GM11168 (cell line): ENCODE data around the gene CHRDL2.

ENCODE experiments used
- in situ Hi-C: fragments of 300-500 bp; cut with MboI; formaldehyde crosslinking; loops from one replicate; pipeline ENCODE4 v1.12.0; 2022; ENCODE audit warnings: low sequenced_read_pairs; ENCODE audit not compliant: unreplicated experiment

Gene CHRDL2

DNA sequence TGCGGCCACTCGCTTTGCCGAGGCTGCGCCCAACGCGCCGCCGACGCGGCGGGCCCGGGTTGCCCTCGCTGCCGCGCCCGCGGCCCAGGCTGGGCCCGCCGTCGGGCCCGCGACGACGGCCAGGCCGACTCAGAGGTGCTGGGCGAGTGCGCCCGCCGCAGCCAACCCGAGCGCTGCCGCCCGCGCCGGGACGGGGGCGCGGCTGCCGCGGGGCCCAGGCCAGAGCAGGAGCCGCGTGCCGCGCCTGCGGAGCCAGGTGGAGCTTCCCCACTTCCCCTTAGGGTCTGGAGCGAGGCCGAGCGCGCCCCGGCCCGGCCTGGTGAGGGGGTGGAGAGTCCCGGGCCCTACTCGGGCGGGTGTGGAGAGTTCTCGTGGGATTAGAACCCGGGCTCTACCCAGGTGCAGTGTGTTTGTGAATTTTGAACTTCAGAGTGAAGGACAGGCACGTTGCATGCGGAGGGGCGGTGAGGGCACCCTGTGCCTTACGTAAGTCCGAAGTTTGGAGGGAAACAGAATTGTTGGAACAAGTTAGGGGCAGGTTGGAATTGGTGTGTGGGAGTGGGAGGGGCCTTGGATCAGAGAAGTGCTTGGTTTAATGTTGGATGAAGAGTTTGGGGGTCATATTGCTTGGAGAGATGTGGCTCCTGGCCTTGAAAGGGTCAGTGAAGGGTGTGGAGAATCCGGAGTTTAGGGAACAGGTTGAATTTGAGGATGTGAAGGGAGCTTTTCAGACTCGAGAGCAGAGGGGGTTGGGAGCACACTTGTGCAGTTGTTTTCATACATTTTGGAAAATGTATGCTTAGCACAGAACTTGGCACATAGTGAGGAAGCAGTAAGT lies 18.1 kb upstream of the CHRDL2 start:
- in situ Hi-C loops, result no loop called here

DNA sequence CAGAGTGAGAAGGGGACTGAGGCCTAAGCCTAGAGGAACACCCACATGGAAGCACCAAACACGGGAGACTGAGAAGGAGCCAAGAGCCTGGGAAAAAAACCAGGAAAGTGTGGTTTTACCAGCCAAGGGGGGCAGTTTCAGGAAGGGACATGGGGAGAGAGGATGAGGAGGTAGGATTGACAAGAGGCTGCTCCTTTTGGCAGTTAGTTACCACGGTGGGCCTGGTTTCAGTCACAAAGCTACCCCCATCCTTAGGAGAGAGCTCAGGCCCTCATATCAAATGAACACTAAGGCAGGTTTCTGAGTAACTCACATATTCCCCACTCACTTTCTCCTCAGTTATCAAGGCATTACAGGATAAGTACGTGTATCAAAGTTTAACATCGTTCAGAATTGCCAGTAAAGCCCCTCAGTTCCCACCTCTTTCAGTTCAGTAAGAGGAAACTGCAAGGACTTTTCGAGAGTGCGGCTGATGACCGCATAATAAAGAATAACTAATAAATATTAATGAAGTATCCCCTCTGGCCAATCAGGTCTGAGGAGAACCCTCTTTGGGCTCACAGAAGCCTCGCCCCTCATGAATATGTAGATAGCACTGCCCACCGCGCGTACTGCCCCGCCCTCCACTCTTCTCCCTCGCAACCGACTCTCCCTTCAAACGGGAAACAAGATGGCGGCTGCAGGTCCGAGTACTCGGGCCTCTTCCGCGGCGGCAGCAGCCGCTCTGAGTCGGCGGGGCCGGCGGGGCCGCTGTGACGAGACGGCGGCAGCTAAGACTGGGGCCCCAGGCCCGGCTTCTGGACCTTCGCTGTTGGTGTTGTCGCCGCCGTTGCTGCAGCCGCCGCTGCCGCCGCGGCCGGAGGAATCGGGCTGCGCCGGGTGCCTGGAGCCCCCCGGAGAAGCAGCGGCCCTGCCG lies 17.2 kb upstream of the CHRDL2 start, which contains the start of gene RNF169:
Gene RNF169, plus strand, starts transcription at position 639 of the 916 bp plus-strand sequence. Its CDS starts 32 bp downstream, at position 671.
- in situ Hi-C loops, result no loop called here

DNA sequence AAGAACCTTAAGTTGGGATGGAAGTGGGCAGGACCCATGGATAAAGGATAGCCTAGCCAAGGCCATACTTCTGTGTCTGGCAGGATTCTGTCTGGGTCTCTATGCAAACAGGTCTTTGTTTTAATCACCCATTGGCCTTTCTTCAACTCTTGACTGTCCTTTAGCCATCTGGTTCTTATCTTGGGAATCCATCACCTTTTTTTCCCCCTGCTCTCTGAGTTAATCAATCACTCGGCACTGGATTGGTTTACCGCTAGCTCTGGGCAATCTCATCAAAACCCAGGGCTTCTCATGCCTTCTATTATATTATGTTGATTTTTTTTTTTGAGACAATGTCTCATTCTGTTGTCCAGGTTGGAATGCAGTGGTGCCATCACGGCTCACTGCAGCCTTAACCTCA lies 15.6 kb upstream of the CHRDL2 start:
- in situ Hi-C loops, result no loop called here

DNA sequence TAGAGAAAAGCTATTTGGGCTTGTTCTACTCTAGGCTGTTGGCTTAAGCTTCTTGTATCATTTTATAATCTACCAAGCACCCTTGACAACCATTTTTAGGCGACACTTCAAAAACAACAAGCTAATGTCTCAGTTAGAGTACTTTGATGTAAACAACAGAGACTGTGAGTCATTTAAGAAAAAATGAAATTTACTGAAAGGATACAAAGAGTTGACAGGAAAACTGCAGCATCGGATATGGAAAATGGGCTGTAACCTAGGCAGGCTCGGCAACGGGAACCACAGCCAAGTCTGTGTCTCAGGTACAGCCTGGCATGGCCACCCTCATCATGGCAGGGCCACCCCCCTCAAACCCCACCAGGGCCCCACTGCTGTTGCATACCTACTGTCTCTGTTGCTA lies 13.1 kb upstream of the CHRDL2 start:
- in situ Hi-C loops, result no loop called here

DNA sequence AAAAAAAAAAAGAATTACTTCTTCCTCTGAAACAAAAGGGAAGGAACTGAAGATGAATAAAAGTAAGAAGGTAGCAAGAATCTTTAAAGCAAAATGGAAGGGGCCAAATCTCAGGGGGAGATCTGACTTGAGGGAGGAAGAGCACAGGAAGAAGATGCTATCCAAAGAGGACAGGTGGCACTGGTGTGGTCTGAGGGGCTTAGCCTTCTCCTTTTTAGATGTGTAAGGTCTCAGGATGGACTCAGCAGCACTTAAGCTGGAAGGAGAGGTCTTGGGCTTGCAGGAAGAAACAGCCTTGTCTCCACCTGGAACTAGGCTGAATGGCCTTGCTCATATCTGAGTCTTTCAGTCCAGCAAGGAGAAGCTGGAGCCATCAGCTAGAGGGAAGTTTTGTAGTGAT lies 12.4 kb upstream of the CHRDL2 start:
- in situ Hi-C loops, result no loop called here

DNA sequence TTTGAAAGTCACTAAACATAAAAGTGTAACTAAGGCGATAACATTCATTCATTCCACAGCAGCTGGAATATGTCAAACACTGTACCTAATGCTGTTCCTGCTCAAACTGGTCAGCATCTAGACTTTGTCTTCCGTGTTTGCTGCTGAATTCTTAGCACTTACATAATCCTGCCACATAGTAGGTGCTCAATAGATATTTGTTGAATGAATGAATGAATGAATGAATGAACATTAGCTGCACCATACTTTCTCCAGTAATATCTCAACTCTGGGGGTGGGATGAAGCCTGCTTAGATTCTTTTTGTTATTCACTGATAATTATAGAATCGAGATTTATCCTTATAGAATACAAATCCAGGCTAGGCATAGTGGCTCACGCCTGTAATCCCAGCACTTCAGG lies 10.8 kb upstream of the CHRDL2 start:
- in situ Hi-C loops, result no loop called here

DNA sequence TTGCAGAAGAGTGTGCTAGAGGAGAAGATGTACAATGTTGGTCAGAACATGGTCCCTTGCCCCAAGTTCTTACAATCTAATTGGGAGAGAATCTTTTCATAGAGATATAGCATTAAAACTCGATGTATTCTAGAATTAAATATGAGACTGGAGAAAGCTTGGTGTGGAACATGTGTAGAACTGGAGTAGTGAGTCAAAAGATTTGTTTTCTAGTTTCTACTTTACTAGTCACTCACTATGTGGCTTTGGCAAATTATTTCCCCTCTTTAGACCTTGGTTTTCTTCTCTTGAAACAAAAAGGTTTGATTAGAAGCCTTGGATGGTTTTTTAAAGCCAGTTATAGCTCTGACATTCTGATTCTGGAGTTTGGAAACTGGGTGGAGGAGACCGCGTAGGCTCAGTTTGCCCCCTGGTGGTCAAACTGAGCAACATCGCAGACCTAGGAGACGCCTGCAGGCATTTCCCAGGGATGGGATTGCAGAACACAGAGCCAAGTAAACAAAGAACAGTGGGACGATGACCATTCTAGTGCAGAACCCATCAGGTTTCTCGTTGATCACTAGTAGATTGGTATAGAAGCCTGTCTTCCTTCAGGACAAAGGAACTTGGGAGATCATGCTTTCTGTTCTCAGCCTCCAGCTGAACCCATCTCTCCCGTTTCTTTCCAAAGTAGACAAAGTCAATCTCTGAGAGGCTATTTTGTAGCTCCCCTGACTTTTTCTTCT lies 8.5 kb upstream of the CHRDL2 start:
- in situ Hi-C loops, result no loop called here

DNA sequence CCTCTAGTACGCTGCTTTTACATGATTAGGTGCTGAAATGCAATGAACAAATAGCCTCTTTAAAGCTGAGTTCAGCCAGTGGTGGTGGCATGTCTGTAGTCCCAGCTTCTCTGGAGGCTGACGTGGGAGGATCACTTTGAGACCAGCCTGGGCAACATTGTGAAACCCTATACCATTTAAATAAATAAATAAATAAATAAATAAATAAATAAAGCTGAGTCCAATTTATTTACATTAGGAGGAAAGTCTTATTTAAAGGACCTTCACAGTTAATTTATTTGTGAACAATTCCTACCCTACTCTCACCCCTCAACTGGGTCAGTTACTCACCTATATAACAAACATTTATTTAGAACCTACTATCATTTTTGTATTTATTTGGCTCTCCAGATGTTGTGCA lies 4.8 kb upstream of the CHRDL2 start:
- in situ Hi-C loops, result no loop called here

DNA sequence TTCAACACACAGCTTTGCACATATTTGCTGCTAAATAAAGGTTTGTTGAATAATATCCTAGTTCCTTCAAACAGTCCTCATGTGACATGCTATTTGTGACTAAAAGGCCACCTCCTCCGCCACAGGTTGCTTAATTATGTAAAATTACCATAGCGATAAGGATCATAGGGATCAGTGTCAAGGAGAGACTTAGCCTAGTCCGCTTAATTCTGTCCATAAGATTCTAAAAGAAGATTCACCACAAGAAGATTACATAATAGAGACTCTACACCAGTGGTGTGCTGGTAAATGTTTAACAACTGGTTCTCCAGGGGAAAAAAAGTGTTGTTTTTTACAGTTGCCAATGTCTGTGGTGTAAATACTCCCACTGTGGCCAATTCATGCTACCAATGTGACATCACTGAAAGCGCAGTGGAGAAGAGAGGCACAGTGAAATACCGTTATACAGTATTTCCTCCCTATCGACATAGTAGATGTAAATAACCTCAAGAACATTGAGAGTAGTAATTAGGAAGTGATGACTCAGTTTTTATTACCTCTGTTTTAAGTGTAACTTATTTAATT lies 4.2 kb upstream of the CHRDL2 start:
- in situ Hi-C loops, result no loop called here

DNA sequence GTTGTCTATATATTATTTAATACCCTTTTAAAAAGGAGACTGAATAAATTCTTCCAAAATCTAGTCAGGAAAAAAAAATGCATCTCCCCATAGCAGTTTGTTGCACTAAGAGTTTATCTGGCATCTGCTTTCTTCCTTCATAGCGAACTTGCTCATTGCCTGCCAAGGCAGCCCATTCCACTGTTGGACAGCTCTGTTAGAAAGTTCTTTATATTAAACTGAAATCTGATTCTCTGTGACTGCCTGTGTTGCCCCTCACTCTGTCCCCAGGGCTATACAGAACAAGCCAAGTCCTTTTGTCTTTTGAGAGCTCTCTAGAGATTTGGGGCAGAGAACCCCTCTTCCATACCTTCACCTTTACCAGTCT lies 3.3 kb upstream of the CHRDL2 start:
- in situ Hi-C loops, result no loop called here

DNA sequence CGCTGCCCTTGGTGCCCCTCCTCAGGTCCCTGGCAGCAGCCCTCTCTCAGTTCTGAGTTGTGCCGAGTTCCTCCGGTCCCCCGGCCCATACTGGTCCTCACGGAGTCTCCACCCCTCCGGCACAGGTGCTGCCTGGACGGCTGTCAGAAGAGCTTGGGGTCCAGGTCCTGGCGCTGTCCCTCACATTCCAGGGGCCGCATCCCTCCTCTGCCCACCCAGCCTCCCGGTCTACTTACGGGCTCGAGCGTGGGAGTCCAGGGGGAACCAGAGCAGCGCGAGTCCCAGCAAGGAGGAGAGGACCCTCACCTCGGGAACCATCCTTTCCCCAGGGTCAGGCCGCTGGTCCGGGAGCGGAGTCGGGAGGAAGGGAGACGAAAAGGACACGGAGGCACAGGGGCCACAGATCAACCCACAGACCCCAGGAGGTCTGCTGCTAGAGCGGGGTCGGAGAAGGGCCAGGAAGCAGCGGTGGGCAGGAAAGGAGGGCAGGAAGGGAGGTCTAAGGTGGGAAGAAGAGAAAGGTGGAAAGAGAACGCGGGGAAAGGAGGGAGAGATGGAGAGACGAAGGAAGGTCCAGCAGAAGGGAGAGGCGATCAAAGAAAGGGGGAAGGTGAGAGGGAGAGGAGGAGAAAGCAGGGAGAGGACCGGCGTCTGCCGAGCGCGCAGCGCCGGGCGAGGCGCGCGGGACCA lies 510 bp downstream of the CHRDL2 start:
- in situ Hi-C loops, result no loop called here

DNA sequence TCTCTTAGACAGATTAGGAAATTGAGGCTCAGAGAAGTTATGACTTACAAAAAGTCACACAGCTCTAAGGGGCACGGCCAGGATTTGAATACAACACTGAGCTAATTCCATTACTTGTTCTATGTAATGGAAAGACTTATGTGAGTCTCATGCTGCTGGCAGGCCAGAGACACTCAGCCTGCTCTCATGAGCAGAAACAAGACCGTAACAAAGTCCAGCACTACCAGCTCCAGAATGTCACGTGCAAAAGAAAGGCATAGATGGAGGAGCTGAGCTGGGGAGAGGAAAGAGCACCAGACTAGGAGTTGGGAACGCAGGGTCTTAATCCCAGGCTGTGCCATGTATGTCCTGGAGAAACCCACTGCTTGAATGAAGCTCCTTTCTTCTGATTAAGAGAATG lies 1.8 kb downstream of the CHRDL2 start:
- in situ Hi-C loops, result no loop called here

DNA sequence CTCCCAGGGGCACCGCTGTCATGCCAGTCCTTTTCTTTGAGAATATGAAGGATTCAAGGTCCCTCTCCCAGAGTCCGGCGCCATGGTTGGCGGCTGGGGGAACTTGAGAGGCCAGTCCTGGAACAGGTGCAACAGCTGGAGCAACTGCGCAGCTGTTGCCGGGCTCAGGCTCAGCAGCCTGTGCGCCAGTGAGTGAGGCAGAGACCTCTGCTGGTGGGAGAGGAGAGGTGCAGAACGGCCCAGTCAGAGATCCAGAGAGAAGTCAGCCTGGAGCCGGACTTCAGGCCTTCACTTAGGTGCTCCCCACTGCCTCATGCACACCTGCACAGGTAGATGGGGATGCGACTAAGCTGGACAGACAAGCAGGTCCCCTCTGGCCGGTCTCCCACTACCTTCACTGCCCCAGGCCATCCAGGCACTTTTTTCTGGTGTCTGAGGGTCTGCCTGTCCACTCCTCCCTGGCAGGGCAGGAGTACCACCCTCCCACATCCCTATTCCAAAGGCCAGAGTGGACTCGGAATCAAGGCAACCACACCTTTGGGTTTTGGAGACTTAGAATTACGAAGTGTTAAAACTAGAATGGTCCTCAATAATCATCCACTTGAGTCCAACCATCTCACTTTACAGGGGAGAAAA lies 4.6 kb downstream of the CHRDL2 start:
- in situ Hi-C loops, result no loop called here

DNA sequence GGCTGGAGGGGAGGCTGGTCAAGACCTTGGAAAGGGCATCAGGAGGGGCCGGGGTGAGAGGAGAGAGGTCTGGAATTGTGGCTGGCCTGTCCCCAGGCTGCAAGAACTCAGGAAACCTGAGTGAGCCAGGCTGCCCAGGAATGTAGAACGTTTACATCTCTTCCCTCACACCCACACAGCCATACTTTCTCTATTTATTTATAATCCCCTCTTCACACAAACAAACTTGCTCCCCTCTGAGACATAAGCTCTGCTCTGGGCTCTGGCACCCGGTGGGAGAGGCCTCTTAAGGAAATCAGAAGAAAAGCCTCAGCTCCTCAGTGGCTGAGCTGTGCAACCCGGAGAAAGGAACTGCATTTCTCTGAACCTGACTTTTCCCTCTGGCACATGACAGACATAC lies 5.5 kb downstream of the CHRDL2 start:
- in situ Hi-C loops, result no loop called here

DNA sequence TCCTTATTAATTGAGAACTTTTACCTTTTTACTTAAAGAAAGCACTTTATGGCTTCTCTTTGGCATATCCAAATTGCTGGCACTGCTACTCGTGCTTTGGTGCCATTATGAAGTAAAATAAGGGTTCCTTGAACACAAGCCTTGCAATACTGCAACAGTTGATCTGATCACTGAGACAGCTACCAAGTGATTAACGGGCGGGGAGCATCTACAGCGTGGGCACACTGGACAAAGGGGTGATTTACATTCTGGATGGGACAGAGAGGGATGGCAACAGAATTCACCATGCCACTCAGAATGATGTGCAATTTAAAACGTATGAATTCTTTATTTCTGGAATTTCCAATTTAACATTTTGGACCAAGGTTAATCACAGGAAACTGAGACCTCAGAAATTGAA lies 7.7 kb downstream of the CHRDL2 start:
- in situ Hi-C loops, result no loop called here

DNA sequence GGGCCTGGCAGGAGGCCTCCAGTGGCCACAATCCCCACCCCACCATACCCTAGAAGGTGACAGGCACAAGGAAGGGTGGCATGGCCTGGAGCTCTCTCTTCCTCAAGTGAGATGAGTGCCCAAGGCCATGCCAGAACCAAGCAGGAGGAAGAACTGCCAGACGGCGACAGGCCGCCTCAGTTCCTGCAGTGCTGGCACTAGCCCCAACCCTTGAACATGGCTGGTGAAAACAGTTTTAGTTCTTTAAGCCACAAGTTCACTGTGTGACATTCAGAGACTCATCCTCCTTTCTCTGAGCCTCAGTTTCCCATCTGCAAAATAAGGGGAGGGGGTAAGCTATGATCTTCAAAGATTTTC lies 9.8 kb downstream of the CHRDL2 start:
- in situ Hi-C loops, result no loop called here

DNA sequence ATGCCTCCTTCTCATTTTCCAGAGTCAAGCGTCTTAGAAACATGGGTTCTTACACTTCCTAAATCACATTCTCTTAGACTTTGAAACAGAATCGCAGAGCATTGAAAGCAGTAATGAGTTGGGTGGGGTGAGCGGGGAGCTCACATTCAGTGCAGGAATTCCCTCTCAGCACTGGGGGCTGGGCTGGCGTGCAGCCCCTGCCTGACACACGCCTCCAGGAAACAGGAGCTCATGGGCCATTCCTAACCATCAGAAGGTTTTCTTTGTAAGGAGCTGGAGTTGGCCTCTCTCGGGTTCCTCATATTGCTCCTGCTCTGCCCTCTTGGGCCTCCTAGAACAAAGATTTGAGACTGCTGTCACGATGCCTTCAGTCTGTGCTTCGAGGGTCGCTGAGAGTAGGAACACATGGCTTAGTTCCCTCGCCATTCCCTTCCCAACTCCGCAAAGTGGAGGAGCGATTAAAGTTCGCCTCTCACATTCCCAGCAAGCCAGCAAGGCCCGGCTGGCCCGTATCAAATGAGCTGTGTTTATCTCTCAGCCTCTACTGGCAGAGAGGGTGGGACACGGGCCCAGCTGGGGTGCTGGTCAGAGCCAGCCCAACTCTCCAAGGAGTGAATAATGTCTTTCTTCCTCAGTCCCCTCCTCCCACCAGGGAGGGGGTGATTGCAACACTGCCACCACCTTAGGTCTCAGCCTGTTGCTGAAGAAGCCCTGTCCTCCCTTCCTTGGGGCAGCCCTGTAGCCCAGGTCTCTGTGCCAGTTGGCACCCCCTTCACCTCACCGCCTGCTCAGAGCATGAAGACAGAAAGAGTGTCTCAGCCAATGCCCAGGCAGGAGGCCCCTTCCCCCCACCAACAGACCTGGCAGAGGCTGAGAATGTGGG lies 10.4 kb downstream of the CHRDL2 start:
- in situ Hi-C loops, result no loop called here

DNA sequence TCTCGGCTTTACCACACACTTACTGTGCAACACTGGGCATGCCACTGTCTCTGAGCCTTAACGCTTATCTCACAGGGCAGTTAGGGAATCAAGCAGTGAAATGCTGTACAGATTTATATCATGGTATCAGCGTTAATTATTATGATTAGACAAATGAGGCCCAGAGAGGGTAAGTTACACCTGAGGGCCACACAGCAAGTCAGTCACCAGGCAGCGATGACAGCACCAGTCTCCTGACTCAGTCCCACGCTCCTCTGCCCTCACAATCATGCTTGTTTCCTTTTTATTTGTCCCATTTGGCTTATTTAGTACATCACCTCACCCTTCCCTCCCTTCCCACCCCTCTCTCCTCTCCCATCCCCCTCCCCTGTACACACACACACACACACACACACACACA lies 12.2 kb downstream of the CHRDL2 start:
- in situ Hi-C loops, result no loop called here
